GM12892 (cell line): ENCODE measurements around the gene PREX1.

Source experiments
- POLR2A ChIP-seq: IDR thresholded peaks from 2 replicates; pipeline ENCODE4 v1.6.1; 2011; ENCODE audit warnings: low read depth, low read length, control low read depth
- POLR2AphosphoS5 ChIP-seq: IDR thresholded peaks from 2 replicates; pipeline ENCODE4 v1.6.1; 2011; ENCODE audit warnings: low read depth, low read length, control low read depth

DNA sequence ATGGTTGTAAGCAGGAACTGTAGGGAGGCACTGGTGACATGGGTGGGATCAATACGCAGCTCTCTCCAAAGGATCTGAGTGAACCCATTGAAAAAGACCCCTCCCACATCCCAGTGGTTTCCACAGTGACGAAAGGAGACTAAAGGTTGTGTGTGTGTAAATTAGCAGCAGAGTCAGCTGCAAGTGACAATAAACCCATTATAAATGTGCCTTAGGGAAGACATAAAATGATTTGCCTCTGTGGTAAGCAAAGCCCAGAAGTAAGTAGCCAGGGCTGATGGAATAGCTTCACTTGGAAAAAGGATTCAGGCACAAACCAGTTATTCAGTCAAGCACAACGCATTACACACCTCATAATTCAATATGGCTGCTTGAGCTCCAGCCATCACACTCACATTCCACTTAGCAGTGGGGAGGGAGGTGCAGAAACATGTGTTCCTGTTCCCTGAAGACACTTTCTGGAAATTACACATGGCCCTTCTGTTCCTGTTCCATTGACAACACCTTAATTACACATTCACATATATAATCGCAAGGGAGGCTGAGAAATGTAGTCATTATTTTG lies 231.4 kb downstream of the PREX1 start:
- TF ChIP-seq POLR2AphosphoS5 (no peak), POLR2A (no peak)
